ENCODE data around the gene CHST8.

GRCh38 chr19:33763633-33764371, 142.0 kb downstream of the CHST8 start:
- no peak for TF ChIP-seq NR3C1 (IDR thresholded peaks at IDR 0.05)
- TF ChIP-seq JUNB (IDR thresholded peaks at IDR 0.05) = no peak
